A673 (cell line): Measurements from ENCODE around the gene PRELID2. TPM values are rescaled to one million over a fixed set of nuclear protein-coding genes. Genes with fewer than 3 reads are reported as not detected.
"Not testable (repeated sequence)": the region's sequence is repeated elsewhere in the genome, so short reads cannot be mapped to it uniquely, and the experiment has no call there.

Experiments
- BruUV-seq: library from RNA; stranded (reverse); fragments of 400-500 nt; replicated peaks from 2 replicates; lab custom pipeline; 2021; lab: Mats Ljungman, UMichigan
- CTCF ChIA-PET: fragments of 300-600 bp; sonication (Branson Sonifier 250); formaldehyde crosslinking; loops from one replicate; lab custom pipeline; 2022; ENCODE audit warnings: antibody characterized with exemption; lab: Charles Lee
- POLR2A ChIA-PET: fragments of 300-600 bp; sonication (Branson Sonifier 250); formaldehyde crosslinking; loops from one replicate; lab custom pipeline; 2022; ENCODE audit warnings: antibody characterized with exemption; ENCODE audit not compliant: low non-redundant PET; lab: Charles Lee
- DNase-seq: peaks from one replicate; pipeline ENCODE4 v3.0.0-alpha.2; 2015; ENCODE audit warnings: low spot score
- H3K27ac ChIP-seq: fragments of 200-600 bp; sonication (generic); 2 replicates; pipeline ENCODE4 v1.5.1; 2016; ENCODE audit warnings: mixed run types, low read depth, mild to moderate bottlenecking, mixed read lengths, antibody characterized with exemption, low read length; ENCODE audit not compliant: poor library complexity, severe bottlenecking
- H3K27me3 ChIP-seq: fragments of 200-600 bp; sonication (generic); replicated peaks from 2 replicates; pipeline ENCODE4 v1.6.1; 2017; ENCODE audit warnings: mixed run types, low read depth, mild to moderate bottlenecking, mixed read lengths, antibody characterized with exemption, low read length; ENCODE audit not compliant: insufficient read depth, poor library complexity
- H3K36me3 ChIP-seq: fragments of 200-600 bp; sonication (generic); 2 replicates; pipeline ENCODE4 v1.6.1; 2016; ENCODE audit warnings: mixed run types, mild to moderate bottlenecking, mixed read lengths, antibody characterized with exemption, low read length; ENCODE audit not compliant: insufficient read depth, poor library complexity, severe bottlenecking
- H3K4me1 ChIP-seq: fragments of 200-600 bp; sonication (generic); 2 replicates; pipeline ENCODE4 v1.6.1; 2017; ENCODE audit warnings: mixed run types, mild to moderate bottlenecking, mixed read lengths, antibody characterized with exemption, low read length; ENCODE audit not compliant: insufficient read depth, poor library complexity, severe bottlenecking
- H3K4me3 ChIP-seq: fragments of 200-600 bp; sonication (generic); 2 replicates; pipeline ENCODE4 v1.5.1; 2016; ENCODE audit warnings: low read depth, mixed run types, mild to moderate bottlenecking, mixed read lengths, low read length; ENCODE audit not compliant: poor library complexity, severe bottlenecking
- H3K9me3 ChIP-seq: fragments of 200-600 bp; sonication (generic); 2 replicates; pipeline ENCODE4 v1.6.1; 2016; ENCODE audit warnings: mixed run types, low read depth, mild to moderate bottlenecking, mixed read lengths, antibody characterized with exemption, low read length; ENCODE audit not compliant: poor library complexity, severe bottlenecking
- EZH2 ChIP-seq: fragments of 200-600 bp; sonication (generic); IDR thresholded peaks from 2 replicates; pipeline ENCODE4 v1.6.1; 2017; ENCODE audit warnings: borderline replicate concordance, low read depth, mild to moderate bottlenecking, mixed read lengths, antibody characterized with exemption, low read length; ENCODE audit not compliant: poor library complexity, severe bottlenecking
- intact Hi-C: fragments of 100-400 bp; cut with micrococcal nuclease; formaldehyde crosslinking; loops from one replicate; pipeline ENCODE4 v1.10.0; 2022; ENCODE audit not compliant: unreplicated experiment
- total RNA-seq: library from RNA; stranded (reverse); gene quantifications from 2 replicates; pipeline ENCODE4 v1.2.3, GENCODE V29; 2021
- TF ChIP-seq, protein P1 (sequence below): fragments of 300-800, 200-600 bp; sonication (generic); conservative IDR thresholded peaks from 2 replicates; pipeline ENCODE4 v1.5.1; 2017; ENCODE audit warnings: low read depth, mild to moderate bottlenecking, antibody characterized with exemption, low read length, moderate library complexity, mixed read lengths

The PRELID2 gene
- total RNA-seq, 1 experiment from 2014 or later, result 50.2 TPM

DNA sequence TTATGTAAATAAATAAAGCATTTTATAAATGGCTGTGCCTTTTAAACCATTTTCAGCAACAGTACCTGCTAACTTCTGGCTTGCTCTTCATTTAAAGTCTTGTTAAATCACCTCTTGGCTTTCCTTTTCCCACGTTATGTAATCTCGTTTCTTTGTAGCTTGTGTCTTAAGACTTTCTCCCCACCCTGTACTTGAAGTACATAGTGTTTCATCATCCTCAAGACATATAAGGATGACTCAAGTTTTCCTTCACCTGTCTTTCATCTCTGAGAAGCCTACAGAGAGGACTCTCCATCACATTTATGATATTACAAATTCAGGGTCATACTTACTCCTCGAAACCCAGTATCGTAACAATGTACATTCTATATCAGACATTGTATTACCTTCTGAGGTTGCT is 33.9 kb downstream of the PRELID2 start:
- CTCF ChIA-PET, result no interaction called here
- Histone ChIP-seq H3K27ac (no peak overlapping the region), H3K9me3 (peaks cover 3% of the 10 kb centered on the region), H3K27me3 (no peaks in the 10 kb centered on the region), H3K4me3 (no peak overlapping the region), H3K36me3 (no peaks in the 10 kb centered on the region), H3K4me1 (peaks cover 30% of the 10 kb centered on the region)
- DNase-seq, result no peak
- POLR2A ChIA-PET, result no interaction called here
- TF ChIP-seq, protein P1, sequence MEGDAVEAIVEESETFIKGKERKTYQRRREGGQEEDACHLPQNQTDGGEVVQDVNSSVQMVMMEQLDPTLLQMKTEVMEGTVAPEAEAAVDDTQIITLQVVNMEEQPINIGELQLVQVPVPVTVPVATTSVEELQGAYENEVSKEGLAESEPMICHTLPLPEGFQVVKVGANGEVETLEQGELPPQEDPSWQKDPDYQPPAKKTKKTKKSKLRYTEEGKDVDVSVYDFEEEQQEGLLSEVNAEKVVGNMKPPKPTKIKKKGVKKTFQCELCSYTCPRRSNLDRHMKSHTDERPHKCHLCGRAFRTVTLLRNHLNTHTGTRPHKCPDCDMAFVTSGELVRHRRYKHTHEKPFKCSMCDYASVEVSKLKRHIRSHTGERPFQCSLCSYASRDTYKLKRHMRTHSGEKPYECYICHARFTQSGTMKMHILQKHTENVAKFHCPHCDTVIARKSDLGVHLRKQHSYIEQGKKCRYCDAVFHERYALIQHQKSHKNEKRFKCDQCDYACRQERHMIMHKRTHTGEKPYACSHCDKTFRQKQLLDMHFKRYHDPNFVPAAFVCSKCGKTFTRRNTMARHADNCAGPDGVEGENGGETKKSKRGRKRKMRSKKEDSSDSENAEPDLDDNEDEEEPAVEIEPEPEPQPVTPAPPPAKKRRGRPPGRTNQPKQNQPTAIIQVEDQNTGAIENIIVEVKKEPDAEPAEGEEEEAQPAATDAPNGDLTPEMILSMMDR, result no peak
- TF ChIP-seq EZH2, result no peak
- intact Hi-C loops, result no loop called here
- no TSS peak for BruUV-seq

DNA sequence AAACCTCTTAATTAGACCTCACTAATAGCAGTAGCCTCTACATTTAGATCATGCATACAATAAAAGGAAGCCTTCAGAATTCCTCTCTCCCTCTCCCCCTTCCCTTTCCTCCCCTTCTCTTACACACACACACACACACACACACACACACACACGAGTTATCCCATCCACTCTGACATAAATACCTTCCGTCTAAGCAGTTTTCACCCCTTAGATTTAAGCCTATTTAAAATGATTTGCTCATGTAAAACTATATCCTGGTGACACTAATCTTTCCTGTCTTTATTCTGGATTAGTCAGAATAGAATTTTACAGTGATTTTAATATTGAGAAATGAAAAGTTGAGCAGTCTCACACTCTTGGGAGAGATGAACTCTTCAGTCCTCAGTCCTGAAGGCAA is 35.0 kb downstream of the PRELID2 start:
- H3K27me3 ChIP-seq, result no peaks in the 10 kb centered on the region
- POLR2A ChIA-PET, result no interaction called here
- peak overlapping the region; percentile 48 for H3K27ac ChIP-seq
- H3K4me3 ChIP-seq, result no peak overlapping the region
- intact Hi-C loops, result no loop called here
- DNase-seq, result peak; percentile 67
- TF ChIP-seq, protein P1, result no peak
- no peak for TF ChIP-seq EZH2
- no TSS peak for BruUV-seq
- peaks cover 8% of the 10 kb centered on the region for H3K36me3 ChIP-seq
- peaks cover 30% of the 10 kb centered on the region for H3K4me1 ChIP-seq
- CTCF ChIA-PET, result no interaction called here
- peaks cover 3% of the 10 kb centered on the region for H3K9me3 ChIP-seq

DNA sequence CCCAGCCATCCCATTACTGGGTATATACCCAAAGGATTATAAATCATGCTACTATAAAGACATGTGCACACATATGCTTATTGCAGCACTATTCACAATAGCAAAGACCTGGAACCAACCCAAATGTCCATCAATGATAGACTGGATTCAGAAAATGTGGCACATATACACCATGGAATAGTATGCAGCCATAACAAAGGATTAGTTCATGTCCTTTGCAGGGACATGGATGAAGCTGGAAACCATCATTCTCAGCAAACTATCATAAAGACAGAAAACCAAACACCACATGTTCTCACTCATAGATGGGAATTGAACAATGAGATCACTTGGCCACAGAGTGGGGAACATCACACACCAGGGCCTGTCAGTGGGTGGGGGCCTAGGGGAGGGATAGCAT is 36.6 kb downstream of the PRELID2 start:
- H3K27me3 ChIP-seq, H3K4me3 ChIP-seq, H3K9me3 ChIP-seq, BruUV-seq, DNase-seq, H3K27ac ChIP-seq, intact Hi-C loops, CTCF ChIA-PET, POLR2A ChIA-PET: not testable (repeated sequence)
- Histone ChIP-seq H3K36me3 (peaks cover 10% of the 10 kb centered on the region), H3K4me1 (peaks cover 30% of the 10 kb centered on the region)

DNA sequence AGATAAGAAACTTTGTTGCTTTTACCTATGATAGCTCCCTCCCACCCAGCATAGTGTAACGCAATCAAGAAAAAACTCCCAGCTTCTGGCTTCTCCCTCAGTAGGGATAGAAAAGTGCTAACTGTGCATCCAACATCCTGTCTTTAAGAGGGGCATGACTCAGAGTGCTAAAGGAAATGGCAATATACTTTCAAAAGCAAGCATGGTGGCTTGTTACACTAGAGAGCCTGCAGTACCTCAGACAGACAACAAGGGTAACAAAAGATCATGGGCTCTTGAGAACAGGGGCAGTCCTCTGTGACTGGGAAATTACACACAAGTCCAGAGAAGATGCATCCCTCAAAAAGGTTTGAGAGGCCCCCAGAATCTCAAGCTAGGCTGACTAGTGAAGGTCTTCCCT is 37.8 kb downstream of the PRELID2 start:
- H3K4me3 ChIP-seq, result no peak overlapping the region
- H3K9me3 ChIP-seq, result peaks cover 3% of the 10 kb centered on the region
- H3K27ac ChIP-seq, result no peak overlapping the region
- peaks cover 30% of the 10 kb centered on the region for H3K4me1 ChIP-seq
- ChIA-PET POLR2A (no interaction called here), CTCF (no interaction called here)
- no peak for TF ChIP-seq EZH2
- TF ChIP-seq, protein P1, result no peak
- intact Hi-C loops, result no loop called here
- H3K27me3 ChIP-seq, result no peaks in the 10 kb centered on the region
- DNase-seq, result peak; percentile 68
- peaks cover 10% of the 10 kb centered on the region for H3K36me3 ChIP-seq
- no TSS peak for BruUV-seq
